PFSK-1 (cell line): ENCODE data around the gene RRP1.
A peak's percentile ranks its signal among the peaks of the same experiment; 100 is the strongest.

Experiments
- FOXP2 ChIP-seq: optimal IDR thresholded peaks from 2 replicates; pipeline ENCODE3; 2011; ENCODE audit warnings: borderline replicate concordance, control low read depth, inconsistent platforms; ENCODE audit not compliant: insufficient read depth; ENCODE audit errors: extremely low read length, extremely low read depth
- POLR2AphosphoS5 ChIP-seq: IDR thresholded peaks from 2 replicates; pipeline ENCODE4 v1.6.1; 2012; ENCODE audit warnings: low read depth, mild to moderate bottlenecking, control low read depth, low read length, moderate library complexity
- REST ChIP-seq, 2 experiments: IDR thresholded peaks; 2 replicates each; pipeline versions ENCODE4 v1.6.1 to v1.8.0; 2011 to 2012; ENCODE audit warnings: low read depth in 2 of 2, low read length in 2 of 2, control low read depth in 1 of 2, inconsistent platforms in 1 of 2, mild to moderate bottlenecking in 1 of 2, moderate library complexity in 1 of 2; ENCODE audit not compliant: insufficient read depth in 1 of 2
- SIN3A ChIP-seq: IDR thresholded peaks from 2 replicates; pipeline ENCODE4 v1.6.1; 2012; ENCODE audit warnings: mild to moderate bottlenecking, low read length, moderate library complexity, borderline replicate concordance; ENCODE audit not compliant: insufficient read depth
- TAF1 ChIP-seq: IDR thresholded peaks from 2 replicates; pipeline ENCODE4 v1.6.1; 2012; ENCODE audit warnings: low read length, control low read depth, borderline replicate concordance; ENCODE audit not compliant: insufficient read depth

RRP1 gene

GRCh38 chr21:43774163-43774562, 15.2 kb upstream of the RRP1 start:
- TF ChIP-seq SIN3A (no peak), REST (IDR thresholded peaks at IDR 0.05; ENCODE audit: insufficient read depth in 1 of 2, low read depth in 2 of 2, low read length in 2 of 2) (no peak), POLR2AphosphoS5 (no peak), TAF1 (no peak), FOXP2 (no peak)

- no peak for TF ChIP-seq POLR2AphosphoS5
- TF ChIP-seq SIN3A: no peak
- TF ChIP-seq TAF1: no peak
- TF ChIP-seq REST (IDR thresholded peaks at IDR 0.05; ENCODE audit: insufficient read depth in 1 of 2, low read depth in 2 of 2, low read length in 2 of 2): no peak
- no peak for TF ChIP-seq FOXP2
These were observed 14.2 kb upstream of the RRP1 start for GRCh38 chr21:43775190-43775589.

DNA sequence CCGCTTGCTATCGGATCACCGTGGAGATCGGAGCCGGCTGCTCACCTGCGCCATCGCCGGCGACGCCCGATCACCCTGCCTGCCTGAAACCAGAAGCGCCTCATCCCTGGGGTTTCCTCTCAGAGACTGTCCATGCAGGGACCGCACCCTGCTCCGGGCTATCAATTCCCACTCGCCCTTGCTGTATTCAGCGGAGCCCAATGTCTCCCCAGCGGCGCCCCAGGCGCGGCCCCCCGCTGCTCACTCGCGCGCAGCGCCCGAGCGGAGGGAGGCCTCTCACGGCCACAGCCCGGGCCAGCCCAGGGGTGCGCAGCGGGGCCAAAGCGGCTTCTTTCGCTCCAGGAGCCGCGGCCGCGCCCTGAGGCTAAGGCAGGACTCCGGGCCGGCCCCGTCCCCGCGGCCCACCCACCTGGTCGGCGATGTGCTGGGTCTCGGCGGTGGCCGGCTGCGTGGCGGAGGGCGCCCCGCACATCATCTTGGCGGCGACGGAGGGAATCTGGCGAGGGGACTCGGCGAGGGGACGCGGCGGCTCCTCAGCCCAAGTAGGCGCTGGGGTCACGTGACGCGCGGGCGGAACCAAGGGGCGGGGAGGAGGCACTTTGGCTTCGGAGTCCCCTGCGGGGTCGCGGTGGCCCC, 13.5 kb upstream of the RRP1 start, which contains the start of gene CSTB:
TSS of gene CSTB (minus strand) at position 514 of the 636 bp plus-strand sequence. CDS start at position 475, 39 bp downstream.
- TF ChIP-seq POLR2AphosphoS5 (peak; percentile 93), TAF1 (peak; percentile 91; the same call in 1 of the 2 replicates), SIN3A (peak; percentile 41; the same call in 1 of the 2 replicates), FOXP2 (peak; percentile 50), REST (IDR thresholded peaks at IDR 0.05; ENCODE audit: insufficient read depth in 1 of 2, low read depth in 2 of 2, low read length in 2 of 2) (peak in 1 of 2 experiments; percentile 52; a peak in 1 of 4 replicates)

DNA sequence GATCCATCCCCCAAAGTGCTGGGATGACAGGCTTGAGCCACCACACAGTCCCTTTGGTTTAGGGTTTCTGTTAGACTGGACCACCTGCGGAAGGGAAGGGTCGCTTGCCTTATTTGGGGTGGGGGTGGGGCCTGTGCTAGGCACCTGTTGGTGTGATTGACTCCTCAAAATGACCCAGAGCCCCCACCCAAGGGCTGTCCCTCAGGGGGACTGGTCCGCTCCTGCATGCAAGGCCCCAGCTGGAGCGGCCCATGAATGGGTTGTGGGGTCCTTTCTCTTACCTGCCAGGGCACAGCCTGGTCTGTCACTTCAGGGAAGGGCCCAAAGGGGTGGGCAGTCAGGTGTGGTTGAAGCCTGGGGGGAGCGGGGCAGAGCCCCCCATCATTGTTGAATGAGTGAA, 11.4 kb upstream of the RRP1 start:
- no peak for TF ChIP-seq REST (IDR thresholded peaks at IDR 0.05; ENCODE audit: insufficient read depth in 1 of 2, low read depth in 2 of 2, low read length in 2 of 2)
- no peak for TF ChIP-seq POLR2AphosphoS5
- TF ChIP-seq SIN3A: no peak
- TF ChIP-seq TAF1: no peak
- no peak for TF ChIP-seq FOXP2
